Measurements from ENCODE around the gene IRF2BPL. TPM values are rescaled to one million over a fixed set of nuclear protein-coding genes. Genes with fewer than 3 reads are reported as not detected.

The IRF2BPL gene
- total and polyA plus RNA-seq, 9 of the 15 experiments (the other 6 are each of a cell fraction or from before 2014, with no cell fraction given), result 0.52 to 21.6 (median 2.5) TPM

GRCh38 chr14:77002889-77003288, 25.6 kb downstream of the IRF2BPL start:
- DNase-seq (ENCODE audit: extremely low read depth in 1 of 4, low spot score in 3 of 4), result no peak
- no peak overlapping the region for H3K27ac ChIP-seq (ENCODE audit: extremely low read depth, low read depth, low read length)
- no peak overlapping the region for H3K4me2 ChIP-seq (ENCODE audit: insufficient read depth, low read length)
- ChIA-PET POLR2A (interaction anchor here (1.1 kb wide), 1 partner anchor 15 kb away, joined by 3 read pairs; no protein-coding TSS in a partner anchor), CTCF (ENCODE audit: low intra/inter-chr PET ratio) (no interaction called here)
- H3K4me3 ChIP-seq, result no peak overlapping the region
- FAIRE-seq, result no peak
- no peak overlapping the region for H2AFZ ChIP-seq (ENCODE audit: low read depth, low read length)
- no peak overlapping the region for H3K9ac ChIP-seq (ENCODE audit: insufficient read depth in 1 of 2, low read depth in 2 of 2, low read length in 2 of 2)
- no peak for ATAC-seq
- H3K36me3 ChIP-seq (ENCODE audit: control insufficient read depth, insufficient read depth, low read length), result no peaks in the 10 kb centered on the region
- in situ Hi-C loops (cut with MboI) (no loop called here), intact Hi-C loops (cut with micrococcal nuclease) (no loop called here)
- TF ChIP-seq RNF219 (CRISPR knock-in tag; IDR thresholded peaks at IDR 0.05), result no peak
- TF ChIP-seq CBX5 (IDR thresholded peaks at IDR 0.05; ENCODE audit: borderline replicate concordance, low read depth), result no peak
- no peak for TF ChIP-seq CBX2 (IDR thresholded peaks at IDR 0.05; ENCODE audit: insufficient read depth, low read length, poor library complexity, severe bottlenecking)
- no peak for TF ChIP-seq SLC30A9 (CRISPR knock-in tag; IDR thresholded peaks at IDR 0.05)
- TF ChIP-seq NFIC (IDR thresholded peaks at IDR 0.05), result no peak
- BruUV-seq (replicated peaks), result no TSS peak
- peaks cover 0 to 7% of the 10 kb centered on the region in 2 experiments; a peak in 2 of 5 replicates for H3K4me1 ChIP-seq (replicated peaks in 1 of 2; ENCODE audit: control insufficient read depth in 2 of 2, insufficient read depth in 2 of 2, low read length in 2 of 2)
- H3K9me1 ChIP-seq (ENCODE audit: control insufficient read depth, insufficient read depth, low read length), result peaks cover 3% of the 10 kb centered on the region
- 39% methylated on average over 5 of the region's 6 CpGs for WGBS (ENCODE audit: insufficient coverage, low coverage, missing lambda C conversion rate)
- no peaks in the 10 kb centered on the region for H4K20me1 ChIP-seq (replicated peaks; ENCODE audit: control insufficient read depth, insufficient read depth, low read length)
- H3K9me3 ChIP-seq (replicated peaks; ENCODE audit: control insufficient read depth, insufficient read depth, low read depth, low read length), result no peaks in the 10 kb centered on the region
- no peaks in the 10 kb centered on the region for H3K79me2 ChIP-seq (ENCODE audit: control insufficient read depth, insufficient read depth, low read length)
- no peaks in the 10 kb centered on the region; a peak in 1 of 5 replicates for H3K27me3 ChIP-seq (ENCODE audit: control insufficient read depth in 2 of 2, insufficient read depth in 2 of 2, low read length in 2 of 2)

Measured in K562 (cell line).